ENCODE measurements around the gene KCNJ6.

DNA sequence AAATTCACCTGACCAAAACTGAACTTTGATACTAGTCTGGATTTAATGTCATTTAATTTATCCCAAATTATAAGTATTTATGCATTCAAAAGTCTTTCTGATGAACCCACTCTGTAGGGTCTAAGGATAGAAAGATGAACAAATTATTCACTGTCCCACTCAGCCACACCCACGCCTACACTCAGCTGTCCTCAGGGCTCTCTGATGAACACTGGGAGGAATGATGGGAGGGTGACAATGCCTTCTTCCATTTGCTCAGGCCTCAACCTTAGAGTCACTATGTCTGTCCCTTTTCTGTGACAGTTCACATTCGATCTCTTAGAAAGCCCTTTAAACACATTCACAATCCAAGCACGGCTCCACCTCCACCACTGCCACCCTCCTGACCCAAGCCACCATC, 41.8 kb downstream of the KCNJ6 start:
- TF ChIP-seq, protein P1, sequence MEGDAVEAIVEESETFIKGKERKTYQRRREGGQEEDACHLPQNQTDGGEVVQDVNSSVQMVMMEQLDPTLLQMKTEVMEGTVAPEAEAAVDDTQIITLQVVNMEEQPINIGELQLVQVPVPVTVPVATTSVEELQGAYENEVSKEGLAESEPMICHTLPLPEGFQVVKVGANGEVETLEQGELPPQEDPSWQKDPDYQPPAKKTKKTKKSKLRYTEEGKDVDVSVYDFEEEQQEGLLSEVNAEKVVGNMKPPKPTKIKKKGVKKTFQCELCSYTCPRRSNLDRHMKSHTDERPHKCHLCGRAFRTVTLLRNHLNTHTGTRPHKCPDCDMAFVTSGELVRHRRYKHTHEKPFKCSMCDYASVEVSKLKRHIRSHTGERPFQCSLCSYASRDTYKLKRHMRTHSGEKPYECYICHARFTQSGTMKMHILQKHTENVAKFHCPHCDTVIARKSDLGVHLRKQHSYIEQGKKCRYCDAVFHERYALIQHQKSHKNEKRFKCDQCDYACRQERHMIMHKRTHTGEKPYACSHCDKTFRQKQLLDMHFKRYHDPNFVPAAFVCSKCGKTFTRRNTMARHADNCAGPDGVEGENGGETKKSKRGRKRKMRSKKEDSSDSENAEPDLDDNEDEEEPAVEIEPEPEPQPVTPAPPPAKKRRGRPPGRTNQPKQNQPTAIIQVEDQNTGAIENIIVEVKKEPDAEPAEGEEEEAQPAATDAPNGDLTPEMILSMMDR (IDR thresholded peaks at IDR 0.05; ENCODE audit: poor library complexity), result no peak
- no peak for TF ChIP-seq EZH2 (IDR thresholded peaks at IDR 0.05; ENCODE audit: borderline replicate concordance)

Data from hepatocyte (in vitro differentiated cells).